Measurements from ENCODE around the gene XPR1.

Gene XPR1

GRCh38 chr1:180920193-180920592 lies 288.4 kb downstream of the XPR1 start:
- no peak for DNase-seq

GRCh38 chr1:180920702-180921101 lies 288.9 kb downstream of the XPR1 start:
- no peak for DNase-seq

GRCh38 chr1:180921386-180921785 lies 289.6 kb downstream of the XPR1 start:
- no peak for DNase-seq

- DNase-seq, result no peak
Measured at GRCh38 chr1:180921891-180922630, 290.2 kb downstream of the XPR1 start.

- no peak for DNase-seq
Measured at GRCh38 chr1:180922631-180923015, 290.8 kb downstream of the XPR1 start.

- no peak for DNase-seq
Measured at GRCh38 chr1:180923021-180923841, 291.4 kb downstream of the XPR1 start.

- no peak for DNase-seq
Measured at GRCh38 chr1:180923887-180924286, 292.1 kb downstream of the XPR1 start.

- DNase-seq, result no peak
Measured at GRCh38 chr1:180924939-180925338, 293.1 kb downstream of the XPR1 start.

- no peak for DNase-seq
Measured at GRCh38 chr1:180925471-180926051, 293.7 kb downstream of the XPR1 start.

GRCh38 chr1:180926164-180926981 lies 294.6 kb downstream of the XPR1 start:
- no peak for DNase-seq

GRCh38 chr1:180927348-180927747 lies 295.5 kb downstream of the XPR1 start:
- DNase-seq, result no peak

GRCh38 chr1:180927841-180928240 lies 296.0 kb downstream of the XPR1 start:
- DNase-seq, result no peak

- no peak for DNase-seq
Measured at GRCh38 chr1:180928331-180929230, 296.8 kb downstream of the XPR1 start.

GRCh38 chr1:180929389-180929788 lies 297.6 kb downstream of the XPR1 start:
- no peak for DNase-seq

- DNase-seq, result no peak
Measured at GRCh38 chr1:180930687-180931086, 298.9 kb downstream of the XPR1 start.

GRCh38 chr1:180931529-180931928 lies 299.7 kb downstream of the XPR1 start:
- DNase-seq, result no peak

- DNase-seq, result no peak
Measured at GRCh38 chr1:180932378-180932777, 300.6 kb downstream of the XPR1 start.

GRCh38 chr1:180933141-180933540 lies 301.3 kb downstream of the XPR1 start:
- no peak for DNase-seq

GRCh38 chr1:180934563-180934962 lies 302.7 kb downstream of the XPR1 start:
- no peak for DNase-seq

- no peak for DNase-seq
Measured at GRCh38 chr1:180935326-180936109, 303.7 kb downstream of the XPR1 start.
